Epithelial cell of esophagus (primary cell): Measurements from ENCODE around the gene NBPF11.
A peak's percentile ranks its signal among the peaks of the same experiment; 100 is the strongest.
"Not testable (repeated sequence)": the region's sequence is repeated elsewhere in the genome, so short reads cannot be mapped to it uniquely, and the experiment has no call there.

Source experiments
- DNase-seq: peaks from one replicate; pipeline ENCODE4 v3.0.0; 2010; ENCODE audit warnings: low read depth
- H3K4me3 ChIP-seq: 2 replicates; pipeline ENCODE4 v1.5.1; 2011; ENCODE audit warnings: mild to moderate bottlenecking, low read length, control low read depth
- CTCF ChIP-seq: IDR thresholded peaks from 2 replicates; pipeline ENCODE4 v1.5.1; 2011; ENCODE audit warnings: low read depth, mild to moderate bottlenecking, low read length, control low read depth, inconsistent platforms; ENCODE audit not compliant: insufficient read depth; ENCODE audit errors: missing control alignments

NBPF11 gene

GRCh38 chr1:148146191-148146997, 5.7 kb downstream of the NBPF11 start:
- DNase-seq, H3K4me3 ChIP-seq: not testable (repeated sequence)

GRCh38 chr1:148143223-148143622, 8.9 kb downstream of the NBPF11 start:
- H3K4me3 ChIP-seq, DNase-seq: not testable (repeated sequence)

GRCh38 chr1:148141936-148142335, 10.1 kb downstream of the NBPF11 start:
- not testable (repeated sequence) for DNase-seq, H3K4me3 ChIP-seq

GRCh38 chr1:148138606-148139005, 13.5 kb downstream of the NBPF11 start:
- not testable (repeated sequence) for H3K4me3 ChIP-seq, DNase-seq

- not testable (repeated sequence) for DNase-seq
Observed at GRCh38 chr1:148122341-148122740, 29.7 kb downstream of the NBPF11 start.

GRCh38 chr1:148120395-148120794, 31.7 kb downstream of the NBPF11 start:
- peak; percentile 20 for TF ChIP-seq CTCF
- DNase-seq = peak; percentile 28

More at GRCh38 chr1:148122341-148122740, 29.7 kb downstream of the NBPF11 start:
- not testable (repeated sequence) for H3K4me3 ChIP-seq

GRCh38 chr1:148095732-148096131, 56.3 kb downstream of the NBPF11 start:
- not testable (repeated sequence) for H3K4me3 ChIP-seq, DNase-seq

More at GRCh38 chr1:148120395-148120794, 31.7 kb downstream of the NBPF11 start:
- not testable (repeated sequence) for H3K4me3 ChIP-seq

GRCh38 chr1:148086196-148086595, 65.9 kb downstream of the NBPF11 start:
- DNase-seq = not testable (repeated sequence)

GRCh38 chr1:148081205-148081604, 70.9 kb downstream of the NBPF11 start:
- not testable (repeated sequence) for H3K4me3 ChIP-seq, DNase-seq

More at GRCh38 chr1:148086196-148086595, 65.9 kb downstream of the NBPF11 start:
- not testable (repeated sequence) for H3K4me3 ChIP-seq

GRCh38 chr1:148078632-148079519, 73.2 kb downstream of the NBPF11 start:
- DNase-seq, H3K4me3 ChIP-seq: not testable (repeated sequence)

GRCh38 chr1:148078090-148078489, 74.0 kb downstream of the NBPF11 start:
- DNase-seq, H3K4me3 ChIP-seq: not testable (repeated sequence)

GRCh38 chr1:148077458-148077857, 74.6 kb downstream of the NBPF11 start:
- H3K4me3 ChIP-seq = not testable (repeated sequence)

GRCh38 chr1:148073392-148073791, 78.7 kb downstream of the NBPF11 start:
- H3K4me3 ChIP-seq, DNase-seq: not testable (repeated sequence)

More at GRCh38 chr1:148077458-148077857, 74.6 kb downstream of the NBPF11 start:
- DNase-seq = not testable (repeated sequence)

GRCh38 chr1:148068606-148069005, 83.5 kb downstream of the NBPF11 start:
- not testable (repeated sequence) for H3K4me3 ChIP-seq, DNase-seq

- DNase-seq, H3K4me3 ChIP-seq: not testable (repeated sequence)
Observed at GRCh38 chr1:148068201-148068600, 83.9 kb downstream of the NBPF11 start.

- H3K4me3 ChIP-seq = peak overlapping the region; percentile 21
- not testable (repeated sequence) for DNase-seq
Observed at GRCh38 chr1:148060294-148060701, 91.8 kb downstream of the NBPF11 start.

GRCh38 chr1:148057384-148057783, 94.7 kb downstream of the NBPF11 start:
- H3K4me3 ChIP-seq, DNase-seq: not testable (repeated sequence)
